Left lung (tissue), 10 donors: ENCODE results near the gene FAM193B. TPM values are rescaled to one million over a fixed set of nuclear protein-coding genes. Genes with fewer than 3 reads are reported as not detected.
A peak's percentile ranks its signal among the peaks of the same experiment; 100 is the strongest.

Experiments
- ATAC-seq: fragments of 200-7000 bp; cut with Tn5 transposase; one replicate; pipeline ENCODE4 v1.9.1; 2020; ENCODE audit warnings: moderate library complexity
- DNase-seq, 4 donors: peaks; one replicate each; pipeline ENCODE4 v3.0.0-alpha.2; 2013 to 2020
- H3K27ac ChIP-seq, 2 donors: fragments of 200-600 bp; sonication (generic) in 1 of 2; one replicate each; pipeline versions ENCODE4 v1.5.0 to v1.8.0; 2020 to 2021
- H3K27me3 ChIP-seq, 2 donors: fragments of 200-600 bp; sonication (generic) in 1 of 2; one replicate each; pipeline versions ENCODE4 v1.5.0 to v1.8.0; 2020 to 2021
- H3K36me3 ChIP-seq, 2 donors: fragments of 200-600 bp; sonication (generic) in 1 of 2; one replicate each; pipeline versions ENCODE4 v1.5.0 to v1.8.0; 2020 to 2021
- H3K4me1 ChIP-seq, 2 donors: fragments of 200-600 bp; one replicate each; pipeline ENCODE4 v1.8.0; 2021
- H3K4me3 ChIP-seq, 2 donors: fragments of 200-600 bp; sonication (generic) in 1 of 2; one replicate each; pipeline versions ENCODE4 v1.5.0 to v1.8.0; 2020 to 2021; ENCODE audit warnings: mild to moderate bottlenecking in 1 of 2
- H3K9me3 ChIP-seq, 2 donors: fragments of 200-600 bp; sonication (generic) in 1 of 2; one replicate each; pipeline versions ENCODE4 v1.5.0 to v1.8.0; 2020 to 2021
- intact Hi-C, 2 donors: fragments of 100-400 bp; cut with DNase I; formaldehyde crosslinking; loops; one replicate each; pipeline versions ENCODE4 v1.11.2 to v1.14.2; 2022
- polyA plus RNA-seq, 6 donors: library from polyadenylated mRNA; unstranded; fragments of 120-200 nt; gene quantifications; one replicate each; pipeline ENCODE4 v1.2.1, GENCODE V29; 2013; ENCODE audit not compliant: insufficient read length in 6 of 6
- total RNA-seq, 2 donors: library from RNA; stranded (reverse); fragmentation: NEBNext Ultra II Directional; extraction: Animal tissue kit (Norgen Biotek cat#: 25700); gene quantifications; one replicate each; pipeline ENCODE4 v1.2.1, GENCODE V29; 2021
- TF ChIP-seq, protein P1 (sequence below), 2 donors: fragments of 200-600 bp; sonication (generic) in 1 of 2; IDR thresholded peaks; one replicate each; pipeline versions ENCODE4 v1.5.0 to v1.8.0; 2021; ENCODE audit warnings: antibody characterized with exemption in 2 of 2
- donor health status: DM: no; HTN: yes; CAD: no.
- donor health status: DM: no; HTN: no; CAD: no.

FAM193B gene
- total and polyA plus RNA-seq, 8 donors = 64.3 to 112 (median 91.9) TPM

DNA sequence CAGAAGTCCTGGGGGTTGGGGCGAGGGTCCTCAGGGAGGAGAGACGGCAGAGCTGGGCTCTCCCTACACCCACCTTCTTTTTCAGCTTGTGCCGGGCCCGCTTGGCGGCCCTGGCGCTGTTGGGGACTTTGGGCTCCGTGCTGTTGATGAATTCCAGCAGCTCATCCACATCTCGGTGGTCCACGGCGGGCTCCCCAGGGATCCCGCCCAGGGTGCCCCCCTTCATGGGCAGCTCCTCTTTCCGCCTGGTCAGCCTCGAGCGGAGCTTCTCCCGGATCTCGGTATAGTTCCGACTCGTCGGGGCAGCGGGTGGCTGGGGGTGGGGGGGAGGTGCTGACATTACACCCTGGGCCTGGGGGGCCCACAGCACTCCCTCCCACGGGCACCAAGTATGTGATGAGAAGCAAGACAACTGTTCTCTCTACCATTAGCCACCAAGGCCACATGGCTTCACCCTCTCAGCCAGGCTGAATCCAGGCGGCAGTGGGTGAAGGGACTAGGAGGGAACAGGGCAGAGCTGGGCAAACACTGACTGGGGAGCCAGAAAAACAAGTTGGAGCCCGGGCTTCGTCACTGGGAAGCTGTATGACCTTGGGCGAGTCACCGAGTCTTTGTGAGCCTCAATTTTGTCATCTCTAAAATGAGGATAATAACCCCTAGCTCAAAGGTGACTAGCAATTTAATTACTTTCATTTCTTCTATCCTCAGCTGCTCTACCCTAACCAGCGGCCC is 23.0 kb downstream of the FAM193B start:
- Histone ChIP-seq H3K36me3 (peaks cover 0 to 100% of the 10 kb centered on the region in 2 donors), H3K9me3 (no peaks in the 10 kb centered on the region), H3K27ac (no peak overlapping the region), H3K27me3 (no peaks in the 10 kb centered on the region), H3K4me1 (no peaks in the 10 kb centered on the region), H3K4me3 (no peak overlapping the region)
- ATAC-seq (no peak), DNase-seq (no peak)
- TF ChIP-seq, protein P1, sequence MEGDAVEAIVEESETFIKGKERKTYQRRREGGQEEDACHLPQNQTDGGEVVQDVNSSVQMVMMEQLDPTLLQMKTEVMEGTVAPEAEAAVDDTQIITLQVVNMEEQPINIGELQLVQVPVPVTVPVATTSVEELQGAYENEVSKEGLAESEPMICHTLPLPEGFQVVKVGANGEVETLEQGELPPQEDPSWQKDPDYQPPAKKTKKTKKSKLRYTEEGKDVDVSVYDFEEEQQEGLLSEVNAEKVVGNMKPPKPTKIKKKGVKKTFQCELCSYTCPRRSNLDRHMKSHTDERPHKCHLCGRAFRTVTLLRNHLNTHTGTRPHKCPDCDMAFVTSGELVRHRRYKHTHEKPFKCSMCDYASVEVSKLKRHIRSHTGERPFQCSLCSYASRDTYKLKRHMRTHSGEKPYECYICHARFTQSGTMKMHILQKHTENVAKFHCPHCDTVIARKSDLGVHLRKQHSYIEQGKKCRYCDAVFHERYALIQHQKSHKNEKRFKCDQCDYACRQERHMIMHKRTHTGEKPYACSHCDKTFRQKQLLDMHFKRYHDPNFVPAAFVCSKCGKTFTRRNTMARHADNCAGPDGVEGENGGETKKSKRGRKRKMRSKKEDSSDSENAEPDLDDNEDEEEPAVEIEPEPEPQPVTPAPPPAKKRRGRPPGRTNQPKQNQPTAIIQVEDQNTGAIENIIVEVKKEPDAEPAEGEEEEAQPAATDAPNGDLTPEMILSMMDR (IDR thresholded peaks at IDR 0.05) = no peak
- intact Hi-C loops = no loop called here

DNA sequence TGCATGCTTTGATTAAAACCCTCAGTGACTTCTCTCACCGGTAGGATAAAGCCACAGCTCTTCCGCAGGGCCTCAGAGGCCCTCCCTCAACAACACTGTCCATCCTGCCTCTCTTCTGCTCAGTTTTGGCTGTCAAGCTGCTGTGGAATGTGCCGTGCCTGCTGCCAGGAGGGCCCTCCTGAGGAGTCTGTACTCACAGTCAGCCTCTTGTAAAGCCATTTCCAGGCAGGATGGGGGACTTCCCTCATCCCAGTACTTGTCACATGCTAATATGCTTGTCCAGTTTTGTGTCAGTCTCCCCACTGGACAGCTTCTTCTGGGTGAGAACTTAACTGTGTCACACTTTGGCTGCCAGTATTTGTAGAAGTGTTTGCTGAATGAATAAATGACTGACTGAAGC is 23.7 kb downstream of the FAM193B start:
- no peaks in the 10 kb centered on the region for H3K9me3 ChIP-seq
- H3K4me3 ChIP-seq = no peak overlapping the region
- intact Hi-C loops = no loop called here
- H3K27ac ChIP-seq = no peak overlapping the region
- peak; percentile 69 for ATAC-seq
- no peaks in the 10 kb centered on the region for H3K27me3 ChIP-seq
- H3K36me3 ChIP-seq = peaks cover 0 to 100% of the 10 kb centered on the region in 2 donors
- H3K4me1 ChIP-seq = no peaks in the 10 kb centered on the region
- no peak for DNase-seq
- TF ChIP-seq, protein P1 (IDR thresholded peaks at IDR 0.05) = no peak

DNA sequence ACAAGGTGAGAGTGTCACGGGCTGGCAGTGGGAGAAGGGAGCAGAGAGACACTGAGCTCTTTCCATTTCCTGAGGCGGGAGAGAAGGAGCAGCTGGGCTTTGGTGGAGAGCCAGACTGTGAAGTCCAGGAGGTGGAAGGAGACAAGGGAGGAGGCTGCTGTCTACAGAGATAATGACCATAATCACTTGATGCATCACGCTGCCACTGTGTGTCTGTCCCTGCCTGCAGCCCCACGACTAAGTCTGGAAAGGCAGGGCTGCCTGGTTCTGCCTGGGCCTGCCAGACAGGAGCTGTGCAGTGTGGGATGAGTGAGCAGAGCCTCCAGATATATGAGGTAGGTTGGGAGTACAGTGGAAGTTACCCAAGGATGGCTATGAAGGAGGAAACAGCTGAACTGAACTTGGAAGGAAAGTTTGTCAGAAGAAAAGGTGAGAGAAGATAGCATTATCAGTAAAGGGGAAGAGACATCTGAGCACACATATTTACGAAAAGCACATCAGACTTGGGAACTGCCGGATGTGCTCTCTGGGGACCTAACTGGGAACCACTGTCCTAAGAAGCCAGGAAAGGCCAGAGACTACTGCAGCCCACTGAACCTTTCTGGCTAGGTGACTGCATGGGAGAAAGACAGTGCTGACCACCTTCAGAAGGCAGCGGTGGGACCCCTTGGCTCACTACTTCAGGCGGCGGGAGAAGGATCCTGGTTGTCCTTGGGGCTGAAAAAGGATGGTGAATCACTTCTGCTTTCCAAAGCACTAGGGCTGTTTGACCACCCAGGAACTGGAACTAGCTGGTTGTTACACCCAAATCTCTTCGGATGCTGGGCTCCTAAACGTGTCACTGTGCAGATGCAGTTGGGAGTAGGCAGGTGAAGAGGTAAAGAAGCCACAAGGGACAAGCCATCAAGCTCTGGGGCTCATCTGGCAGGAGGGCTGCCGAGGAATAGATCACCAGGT is 24.8 kb downstream of the FAM193B start:
- Histone ChIP-seq H3K36me3 (peaks cover 0 to 100% of the 10 kb centered on the region in 2 donors), H3K4me1 (no peaks in the 10 kb centered on the region), H3K4me3 (no peak overlapping the region), H3K9me3 (no peaks in the 10 kb centered on the region), H3K27ac (no peak overlapping the region), H3K27me3 (no peaks in the 10 kb centered on the region)
- intact Hi-C loops = no loop called here
- ATAC-seq = no peak
- TF ChIP-seq, protein P1 (IDR thresholded peaks at IDR 0.05) = no peak
- no peak for DNase-seq

DNA sequence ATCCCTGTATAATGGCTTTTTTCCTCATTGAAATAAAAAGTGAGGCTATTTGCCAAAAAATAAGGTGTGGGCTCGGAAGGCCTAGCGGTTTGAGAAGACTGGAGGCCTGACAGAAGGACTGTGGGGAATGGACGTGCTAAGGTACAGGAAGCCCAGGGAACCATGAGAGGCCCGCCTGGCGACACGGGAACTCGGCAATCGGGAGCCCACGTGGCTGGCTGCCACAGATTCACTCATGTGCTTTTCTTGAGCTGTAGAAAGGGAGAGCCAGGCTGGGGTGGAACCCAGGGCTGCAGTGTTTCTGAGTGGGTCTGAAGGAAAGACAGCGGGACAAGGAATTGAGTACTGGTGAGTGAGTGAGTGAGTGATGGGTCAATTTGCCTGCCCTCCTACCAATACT is 25.7 kb downstream of the FAM193B start:
- Histone ChIP-seq H3K9me3 (no peaks in the 10 kb centered on the region), H3K36me3 (peaks cover 0 to 100% of the 10 kb centered on the region in 2 donors), H3K4me3 (no peak overlapping the region), H3K27me3 (no peaks in the 10 kb centered on the region), H3K4me1 (no peaks in the 10 kb centered on the region), H3K27ac (no peak overlapping the region)
- ATAC-seq (no peak), DNase-seq (no peak)
- intact Hi-C loops = no loop called here
- TF ChIP-seq, protein P1 (IDR thresholded peaks at IDR 0.05) = no peak

DNA sequence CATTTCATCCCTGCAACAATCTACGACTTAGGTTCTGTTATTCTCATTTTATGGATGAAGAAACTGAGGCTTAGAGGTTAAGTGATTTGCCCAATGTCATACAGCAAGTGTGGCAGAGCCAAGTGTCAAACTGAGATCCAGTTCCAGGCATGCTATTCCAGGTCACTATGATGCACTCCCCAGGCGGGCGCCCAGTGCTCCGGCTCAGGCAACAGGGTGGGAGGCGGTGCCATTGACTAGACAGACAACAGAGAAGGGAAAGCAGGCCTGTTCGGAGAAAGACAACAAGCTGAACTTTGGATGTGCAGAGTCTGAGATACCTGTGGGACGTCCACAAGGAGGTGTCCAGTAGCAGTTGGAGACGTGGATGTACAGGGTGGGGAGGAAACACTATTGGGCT is 26.8 kb downstream of the FAM193B start:
- no peaks in the 10 kb centered on the region for H3K27me3 ChIP-seq
- intact Hi-C loops = no loop called here
- DNase-seq (no peak), ATAC-seq (no peak)
- H3K36me3 ChIP-seq = peaks cover 0 to 100% of the 10 kb centered on the region in 2 donors
- no peak overlapping the region for H3K4me3 ChIP-seq
- no peaks in the 10 kb centered on the region for H3K4me1 ChIP-seq
- H3K27ac ChIP-seq = no peak overlapping the region
- TF ChIP-seq, protein P1 (IDR thresholded peaks at IDR 0.05) = no peak
- no peaks in the 10 kb centered on the region for H3K9me3 ChIP-seq
